Pancreas (tissue), 10 donors: ENCODE results near the gene SNX30. TPM values are rescaled to one million over a fixed set of nuclear protein-coding genes. Genes with fewer than 3 reads are reported as not detected.
A peak's percentile ranks its signal among the peaks of the same experiment; 100 is the strongest.

Source experiments
- ATAC-seq, 4 donors: fragments of 200-7000 bp; cut with Tn5 transposase; one replicate each; pipeline versions ENCODE4 v1.8.0 to v1.9.1; 2020; ENCODE audit warnings: mild to moderate bottlenecking in 4 of 4, moderate library complexity in 4 of 4
- DNase-seq, 6 donors: peaks; one replicate each; pipeline ENCODE4 v3.0.0-alpha.2; 2020
- FAIRE-seq: peaks from 2 replicates; lab custom pipeline; 2012; peaks lifted over from hg19 to GRCh38; lab: Jason Lieb, UNC
- H3K27ac ChIP-seq, 4 donors: fragments of 200-600 bp; sonication (generic); 1 replicate in 3 of 4; 2 replicates in 1 of 4; pipeline versions ENCODE4 v1.5.0 to v1.8.0; 2020
- H3K27me3 ChIP-seq, 4 donors: fragments of 200-600 bp; one replicate each; pipeline ENCODE4 v1.8.0; 2021
- H3K36me3 ChIP-seq, 3 donors: fragments of 200-600 bp; sonication (generic) in 1 of 3; one replicate each; pipeline versions ENCODE4 v1.5.0 to v1.8.0; 2020 to 2021
- H3K4me1 ChIP-seq, 3 donors: fragments of 200-600 bp; one replicate each; pipeline ENCODE4 v1.8.0; 2021
- H3K4me3 ChIP-seq, 4 donors: fragments of 200-600 bp; sonication (generic) in 2 of 4; one replicate each; pipeline versions ENCODE4 v1.5.0 to v1.8.0; 2020 to 2021
- H3K9me3 ChIP-seq, 4 donors: fragments of 200-600 bp; one replicate each; pipeline ENCODE4 v1.8.0; 2021
- WGBS, 2 donors: extraction: QIAGEN DNeasy Blood & Tissue Kit; methylation state at CpG; one replicate each; pipeline ENCODE4 v1.1.7; 2013; 5-methylcytosine and 5-hydroxymethylcytosine counted together
- intact Hi-C, 3 donors: fragments of 100-400 bp; cut with DNase I; formaldehyde crosslinking; loops; one replicate each; pipeline versions ENCODE4 v1.11.1 to v1.14.2; 2022
- polyA plus RNA-seq, 2 donors: library from polyadenylated mRNA; stranded (reverse); fragments of 200-250 nt; gene quantifications; one replicate each; pipeline ENCODE4 v1.2.3, GENCODE V29; 2013
- total RNA-seq, 6 donors: library from RNA; stranded (reverse); fragmentation: NEBNext Ultra II Directional in 4 of 6; extraction: Animal tissue kit (Norgen Biotek cat#: 25700) in 4 of 6; gene quantifications; one replicate each; pipeline versions ENCODE4 v1.2.1 to v1.2.4, GENCODE V29; 2021 to 2023
- TF ChIP-seq, protein P1 (sequence below), 4 donors: fragments of 200-600 bp; sonication (generic) in 3 of 4; IDR thresholded peaks; one replicate each; pipeline versions ENCODE4 v1.5.0 to v1.8.0; 2021; ENCODE audit warnings: antibody characterized with exemption in 4 of 4
- donor health status: healthy with polysubstance abuse.
- donor health status: DM: no; HTN: no; CAD: no; lungs with moderate emphysema.
- donor health status: DM: no; HTN: no; CAD: no.
- donor health status: control.
- donor health status: control.
- donor health status: Bipolar disorder and iron deficiency.
- donor health status: DM: yes; HTN: yes; CAD: no.
- donor health status: DM: no; HTN: no; CAD: no.
- donor health status: DM: no; HTN: no; CAD: no.
- donor health status: DM: yes; HTN: yes; CAD: no.

SNX30 gene
- total and polyA plus RNA-seq, 8 donors = 2.1 to 8.2 (median 4.1) TPM

DNA sequence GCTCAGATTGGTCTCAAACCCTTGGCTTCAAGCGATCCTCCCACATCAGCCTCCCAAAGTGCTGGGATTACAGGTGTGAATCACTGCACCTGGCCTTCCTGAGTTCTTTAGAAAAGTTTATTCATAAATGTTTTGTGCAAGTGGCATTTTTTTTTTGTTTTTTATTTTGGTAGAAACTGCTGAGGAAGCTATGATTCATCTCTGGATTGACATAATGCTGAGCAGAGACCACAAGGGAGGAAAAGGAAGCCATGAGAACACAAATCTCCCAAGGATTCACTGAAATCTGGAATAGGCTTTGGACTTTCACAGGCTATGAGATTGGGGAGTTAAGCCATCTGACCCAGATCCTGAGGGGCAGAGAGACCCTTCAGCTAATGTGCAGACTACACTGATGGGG is 143.5 kb downstream of the SNX30 start:
- intact Hi-C loops = no loop called here
- TF ChIP-seq, protein P1, sequence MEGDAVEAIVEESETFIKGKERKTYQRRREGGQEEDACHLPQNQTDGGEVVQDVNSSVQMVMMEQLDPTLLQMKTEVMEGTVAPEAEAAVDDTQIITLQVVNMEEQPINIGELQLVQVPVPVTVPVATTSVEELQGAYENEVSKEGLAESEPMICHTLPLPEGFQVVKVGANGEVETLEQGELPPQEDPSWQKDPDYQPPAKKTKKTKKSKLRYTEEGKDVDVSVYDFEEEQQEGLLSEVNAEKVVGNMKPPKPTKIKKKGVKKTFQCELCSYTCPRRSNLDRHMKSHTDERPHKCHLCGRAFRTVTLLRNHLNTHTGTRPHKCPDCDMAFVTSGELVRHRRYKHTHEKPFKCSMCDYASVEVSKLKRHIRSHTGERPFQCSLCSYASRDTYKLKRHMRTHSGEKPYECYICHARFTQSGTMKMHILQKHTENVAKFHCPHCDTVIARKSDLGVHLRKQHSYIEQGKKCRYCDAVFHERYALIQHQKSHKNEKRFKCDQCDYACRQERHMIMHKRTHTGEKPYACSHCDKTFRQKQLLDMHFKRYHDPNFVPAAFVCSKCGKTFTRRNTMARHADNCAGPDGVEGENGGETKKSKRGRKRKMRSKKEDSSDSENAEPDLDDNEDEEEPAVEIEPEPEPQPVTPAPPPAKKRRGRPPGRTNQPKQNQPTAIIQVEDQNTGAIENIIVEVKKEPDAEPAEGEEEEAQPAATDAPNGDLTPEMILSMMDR (IDR thresholded peaks at IDR 0.05) = no peak
- Histone ChIP-seq H3K27ac (no peak overlapping the region), H3K27me3 (no peaks in the 10 kb centered on the region), H3K36me3 (no peaks in the 10 kb centered on the region), H3K4me3 (no peak overlapping the region), H3K4me1 (peaks cover 0 to 5% (median 0%) of the 10 kb centered on the region in 3 donors), H3K9me3 (no peaks in the 10 kb centered on the region)
- 90 to 92% methylated on average over 1 of the region's 1 CpG for WGBS, 2 donors
- FAIRE-seq (no peak), DNase-seq (no peak), ATAC-seq (peak in 2 of 4 donors; percentile 41 to 51)

GRCh38 chr9:112894699-112895098 is 144.1 kb downstream of the SNX30 start:
- no peak for DNase-seq
- TF ChIP-seq, protein P1 (IDR thresholded peaks at IDR 0.05) = no peak
- Histone ChIP-seq H3K36me3 (no peaks in the 10 kb centered on the region), H3K9me3 (no peaks in the 10 kb centered on the region), H3K27me3 (no peaks in the 10 kb centered on the region), H3K27ac (no peak overlapping the region), H3K4me1 (peaks cover 0 to 5% (median 0%) of the 10 kb centered on the region in 3 donors), H3K4me3 (no peak overlapping the region)
- intact Hi-C loops = no loop called here
- peak in 1 of 4 donors; percentile 37 for ATAC-seq
- no peak for FAIRE-seq
- WGBS, 2 donors = 89 to 90% methylated on average over 1 of the region's 1 CpG

DNA sequence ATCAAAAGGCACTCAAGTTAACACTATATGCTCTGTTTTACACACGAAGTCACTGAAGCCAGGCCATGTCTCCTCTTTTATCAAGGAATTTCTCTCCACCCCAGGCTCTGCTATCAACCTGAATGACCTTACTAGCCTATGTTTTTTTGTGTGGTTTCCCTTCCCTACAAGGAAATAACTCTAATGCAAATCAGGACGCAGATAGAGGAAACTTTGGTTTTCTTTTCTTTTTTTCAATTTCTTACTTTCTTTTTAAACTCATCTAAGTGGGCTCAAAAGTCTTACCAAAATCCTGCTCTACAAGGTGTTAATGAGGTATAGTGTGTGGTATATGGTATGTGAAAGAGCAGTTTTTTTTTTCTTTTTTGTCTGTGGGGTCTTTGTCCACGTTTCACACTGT is 145.6 kb downstream of the SNX30 start:
- Histone ChIP-seq H3K4me3 (no peak overlapping the region), H3K4me1 (no peaks in the 10 kb centered on the region), H3K27ac (no peak overlapping the region), H3K36me3 (no peaks in the 10 kb centered on the region), H3K9me3 (no peaks in the 10 kb centered on the region), H3K27me3 (no peaks in the 10 kb centered on the region)
- TF ChIP-seq, protein P1 (IDR thresholded peaks at IDR 0.05) = no peak
- intact Hi-C loops = no loop called here
- WGBS, 2 donors = 36 to 41% methylated on average over 3 of the region's 3 CpGs
- FAIRE-seq (no peak), DNase-seq (no peak), ATAC-seq (no peak)

DNA sequence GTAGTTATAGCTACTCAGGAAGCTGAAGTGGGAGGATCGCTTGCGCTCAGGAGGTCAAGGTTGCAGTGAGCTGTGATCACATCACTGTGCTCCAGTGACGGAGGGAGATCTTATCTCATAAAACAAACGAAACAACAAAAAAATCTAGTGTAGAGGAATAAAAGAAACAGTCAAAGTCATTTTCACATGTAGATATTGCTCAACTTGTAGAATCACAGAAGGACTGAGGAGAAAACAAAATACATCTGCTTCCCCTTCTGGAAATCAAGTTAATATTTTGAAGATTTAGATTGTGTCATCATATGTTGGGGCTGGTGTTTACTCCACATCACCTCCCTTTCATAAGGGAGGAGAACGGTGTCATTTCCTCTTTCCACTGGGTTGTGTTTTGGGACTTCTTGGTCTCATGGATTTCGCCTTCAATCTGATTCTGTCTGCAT is 148.3 kb downstream of the SNX30 start:
- Histone ChIP-seq H3K9me3 (no peaks in the 10 kb centered on the region), H3K27ac (no peak overlapping the region), H3K27me3 (no peaks in the 10 kb centered on the region), H3K4me3 (no peak overlapping the region), H3K36me3 (no peaks in the 10 kb centered on the region), H3K4me1 (no peaks in the 10 kb centered on the region)
- DNase-seq (no peak), FAIRE-seq (no peak), ATAC-seq (no peak)
- intact Hi-C loops = no loop called here
- WGBS, 2 donors = 39% methylated on average over 6 of the region's 6 CpGs
- TF ChIP-seq, protein P1 (IDR thresholded peaks at IDR 0.05) = no peak

GRCh38 chr9:112900488-112900887 is 149.9 kb downstream of the SNX30 start:
- H3K9me3 ChIP-seq = no peaks in the 10 kb centered on the region
- FAIRE-seq (no peak), ATAC-seq (peak in 2 of 4 donors; percentile 43 to 46), DNase-seq (no peak)
- H3K27ac ChIP-seq = no peak overlapping the region
- H3K36me3 ChIP-seq = no peaks in the 10 kb centered on the region
- WGBS, 2 donors = 57 to 70% methylated on average over 4 of the region's 4 CpGs
- no peak overlapping the region for H3K4me3 ChIP-seq
- intact Hi-C loops = no loop called here
- no peaks in the 10 kb centered on the region for H3K27me3 ChIP-seq
- TF ChIP-seq, protein P1 (IDR thresholded peaks at IDR 0.05) = no peak
- no peaks in the 10 kb centered on the region for H3K4me1 ChIP-seq
